Esophagus squamous epithelium (tissue), 5 donors: ENCODE results near the gene VAV2. TPM values are rescaled to one million over a fixed set of nuclear protein-coding genes. Genes with fewer than 3 reads are reported as not detected.

Source experiments
- DNase-seq: peaks from one replicate; lab custom pipeline; 2025; lab: John Stamatoyannopoulos, UW
- H3K27ac ChIP-seq, 4 donors: fragments of 200-600 bp; sonication (generic); one replicate each; pipeline ENCODE4 v1.5.1; 2016 to 2019; ENCODE audit warnings: mild to moderate bottlenecking in 1 of 4
- H3K27me3 ChIP-seq, 4 donors: fragments of 200-600 bp; sonication (generic); 1 replicate in 3 of 4; 2 replicates in 1 of 4; pipeline versions ENCODE4 v1.5.1 to v1.6.0; 2017 to 2021; ENCODE audit warnings: antibody characterized with exemption in 1 of 4
- H3K36me3 ChIP-seq, 3 donors: fragments of 200-600 bp; sonication (generic); one replicate each; pipeline ENCODE4 v1.5.1; 2016 to 2019
- H3K4me1 ChIP-seq, 3 donors: fragments of 200-600 bp; sonication (generic); one replicate each; pipeline ENCODE4 v1.5.1; 2017 to 2019
- H3K4me3 ChIP-seq, 4 donors: fragments of 200-600 bp; sonication (generic); 1 replicate in 3 of 4; 2 replicates in 1 of 4; pipeline ENCODE4 v1.5.1; 2016 to 2019; ENCODE audit warnings: mild to moderate bottlenecking in 2 of 4, moderate library complexity in 1 of 4
- H3K9me3 ChIP-seq, 3 donors: fragments of 200-600 bp; sonication (generic); one replicate each; pipeline ENCODE4 v1.5.1; 2016 to 2019
- CTCF ChIP-seq, 6 experiments: fragments of 450-650 bp in 4 of 6; fragments of 200-600 bp in 2 of 6; sonication (generic) in 2 of 6; IDR thresholded peaks; one replicate each; pipeline ENCODE4 v1.5.1; 2016 to 2019; ENCODE audit warnings: antibody characterized with exemption in 6 of 6, mild to moderate bottlenecking in 4 of 6, moderate library complexity in 4 of 6
- POLR2A ChIP-seq, 4 donors: fragments of 450-650 bp; IDR thresholded peaks; one replicate each; pipeline ENCODE4 v1.6.1; 2017; ENCODE audit warnings: antibody characterized with exemption in 4 of 4, mild to moderate bottlenecking in 4 of 4, moderate library complexity in 3 of 4
- WGBS, 2 donors: methylation state at CpG; one replicate each; pipeline ENCODE4 v1.1.5; 2018; 5-methylcytosine and 5-hydroxymethylcytosine counted together
- intact Hi-C: fragments of 100-400 bp; cut with DNase I; formaldehyde crosslinking; loops from one replicate; pipeline ENCODE4 v1.15.0; 2022
- total RNA-seq, 4 donors: library from RNA; depleted of rRNA; stranded (reverse); fragments of >200 nt; gene quantifications; one replicate each; pipeline ENCODE4 v1.1.0, GENCODE V29; 2016
- donor health status: DM: yes; HTN: yes; CAD: no.

The VAV2 gene
- total RNA-seq, 4 donors from 2014 or later: 3.8 to 7.6 (median 5.7) TPM

- peaks cover 0 to 44% (median 9%) of the 10 kb centered on the region in 3 donors for H3K4me1 ChIP-seq
- intact Hi-C loops: no loop called here
- 81 to 92% methylated on average over 2 to 11 of the region's 14 CpGs for WGBS, 2 donors
- no peaks in the 10 kb centered on the region for H3K36me3 ChIP-seq
- H3K27ac ChIP-seq: no peak overlapping the region
- no peak overlapping the region for H3K4me3 ChIP-seq
- TF ChIP-seq CTCF (IDR thresholded peaks at IDR 0.05) (no peak), POLR2A (IDR thresholded peaks at IDR 0.05) (no peak)
- no peaks in the 10 kb centered on the region for H3K27me3 ChIP-seq
- no peaks in the 10 kb centered on the region for H3K9me3 ChIP-seq
- no peak for DNase-seq
Measured at GRCh38 chr9:133886563-133887501, 105.3 kb downstream of the VAV2 start.

GRCh38 chr9:133884907-133885744 lies 107.0 kb downstream of the VAV2 start:
- TF ChIP-seq CTCF (IDR thresholded peaks at IDR 0.05) (no peak), POLR2A (IDR thresholded peaks at IDR 0.05) (no peak)
- WGBS, 2 donors: 91 to 93% methylated on average over 12 to 16 of the region's 19 CpGs
- intact Hi-C loops: no loop called here

GRCh38 chr9:133882849-133883755 lies 109.0 kb downstream of the VAV2 start:
- intact Hi-C loops: no loop called here
- peaks cover 8 to 41% (median 15%) of the 10 kb centered on the region in 3 donors for H3K4me1 ChIP-seq
- 48 to 62% methylated on average over 5 to 16 of the region's 24 CpGs for WGBS, 2 donors
- no peak for TF ChIP-seq POLR2A (IDR thresholded peaks at IDR 0.05)
- peak in 1 of 6 experiments; percentile 11 for TF ChIP-seq CTCF (IDR thresholded peaks at IDR 0.05)
- H3K27me3 ChIP-seq: peaks cover 0 to 7% (median 0%) of the 10 kb centered on the region in 4 donors
- no peaks in the 10 kb centered on the region for H3K9me3 ChIP-seq
- H3K4me3 ChIP-seq: no peak overlapping the region
- no peaks in the 10 kb centered on the region for H3K36me3 ChIP-seq
- peak overlapping the region; percentile 38 to 75 (median 55) for H3K27ac ChIP-seq
- DNase-seq: no peak

More at GRCh38 chr9:133884907-133885744, 107.0 kb downstream of the VAV2 start:
- H3K36me3 ChIP-seq: no peaks in the 10 kb centered on the region
- peaks cover 8 to 58% (median 15%) of the 10 kb centered on the region in 3 donors for H3K4me1 ChIP-seq
- H3K27ac ChIP-seq: no peak overlapping the region
- no peak for DNase-seq
- no peaks in the 10 kb centered on the region for H3K9me3 ChIP-seq
- no peaks in the 10 kb centered on the region for H3K27me3 ChIP-seq
- no peak overlapping the region for H3K4me3 ChIP-seq

GRCh38 chr9:133881671-133882381 lies 110.3 kb downstream of the VAV2 start:
- Histone ChIP-seq H3K27me3 (peaks cover 0 to 7% (median 0%) of the 10 kb centered on the region in 4 donors), H3K27ac (peak overlapping the region; percentile 38 to 75 (median 55)), H3K9me3 (no peaks in the 10 kb centered on the region), H3K36me3 (no peaks in the 10 kb centered on the region), H3K4me3 (no peak overlapping the region), H3K4me1 (peaks cover 12 to 43% (median 15%) of the 10 kb centered on the region in 3 donors)
- TF ChIP-seq CTCF (IDR thresholded peaks at IDR 0.05) (no peak), POLR2A (IDR thresholded peaks at IDR 0.05) (no peak)
- no peak for DNase-seq
- intact Hi-C loops: no loop called here
- 60 to 77% methylated on average over 11 to 17 of the region's 24 CpGs for WGBS, 2 donors
